Measurements from ENCODE around the gene PHETA1.
"Not testable (repeated sequence)": the region's sequence is repeated elsewhere in the genome, so short reads cannot be mapped to it uniquely, and the experiment has no call there.

DNA sequence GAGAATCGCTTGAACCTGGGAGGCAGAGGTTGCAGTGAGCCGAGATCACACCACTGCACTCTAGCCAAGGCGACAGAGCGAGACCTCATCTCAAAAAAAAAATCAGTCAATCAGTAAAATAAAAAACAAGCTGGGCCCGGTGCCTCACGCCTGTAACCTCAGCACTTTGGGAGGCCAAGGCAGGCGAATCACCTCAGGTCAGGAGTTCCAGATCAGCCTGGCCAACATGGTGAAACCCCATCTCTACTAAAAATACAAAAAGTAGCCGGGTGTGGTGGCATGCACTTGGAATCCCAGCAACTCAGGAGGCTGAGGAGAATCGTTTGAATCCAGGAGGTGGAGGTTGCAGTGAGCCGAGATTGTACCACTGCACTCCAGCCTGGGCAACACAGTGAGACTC lies 33.6 kb downstream of the PHETA1 start:
- TF ChIP-seq POLR2AphosphoS5 (IDR thresholded peaks at IDR 0.05; ENCODE audit: low read depth, low read length); TAF1 (IDR thresholded peaks at IDR 0.05; ENCODE audit: borderline replicate concordance, low read depth, low read length); POLR2A (IDR thresholded peaks at IDR 0.05; ENCODE audit: low read depth, low read length): not testable (repeated sequence)
